ENCODE data around the gene PHKB.

DNA sequence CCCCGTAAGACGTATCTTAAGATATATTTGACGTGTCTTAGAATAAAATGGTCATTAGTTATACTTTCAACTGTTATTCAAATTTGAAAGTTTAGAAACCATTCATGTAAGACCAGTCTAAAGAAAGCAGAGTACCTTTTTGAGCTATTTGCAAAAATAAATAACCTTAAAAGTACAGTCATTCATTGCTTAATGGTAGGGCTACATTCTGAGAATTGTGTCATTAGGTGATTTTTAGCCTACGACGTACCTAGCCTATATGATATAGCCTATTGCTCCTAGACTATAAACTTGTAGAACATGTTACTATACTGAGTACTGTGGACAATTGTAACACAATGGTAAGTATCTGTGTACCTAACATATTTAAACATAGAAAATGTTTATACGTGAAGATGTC, 139.2 kb downstream of the PHKB start:
- TF ChIP-seq TAF1 (IDR thresholded peaks at IDR 0.05; ENCODE audit: low read depth) (no peak), MXI1 (conservative IDR thresholded peaks at IDR 0.05; ENCODE audit: poor library complexity, severe bottlenecking) (no peak), POLR2AphosphoS5 (IDR thresholded peaks at IDR 0.05) (no peak)
- TF ChIP-seq, protein P1, sequence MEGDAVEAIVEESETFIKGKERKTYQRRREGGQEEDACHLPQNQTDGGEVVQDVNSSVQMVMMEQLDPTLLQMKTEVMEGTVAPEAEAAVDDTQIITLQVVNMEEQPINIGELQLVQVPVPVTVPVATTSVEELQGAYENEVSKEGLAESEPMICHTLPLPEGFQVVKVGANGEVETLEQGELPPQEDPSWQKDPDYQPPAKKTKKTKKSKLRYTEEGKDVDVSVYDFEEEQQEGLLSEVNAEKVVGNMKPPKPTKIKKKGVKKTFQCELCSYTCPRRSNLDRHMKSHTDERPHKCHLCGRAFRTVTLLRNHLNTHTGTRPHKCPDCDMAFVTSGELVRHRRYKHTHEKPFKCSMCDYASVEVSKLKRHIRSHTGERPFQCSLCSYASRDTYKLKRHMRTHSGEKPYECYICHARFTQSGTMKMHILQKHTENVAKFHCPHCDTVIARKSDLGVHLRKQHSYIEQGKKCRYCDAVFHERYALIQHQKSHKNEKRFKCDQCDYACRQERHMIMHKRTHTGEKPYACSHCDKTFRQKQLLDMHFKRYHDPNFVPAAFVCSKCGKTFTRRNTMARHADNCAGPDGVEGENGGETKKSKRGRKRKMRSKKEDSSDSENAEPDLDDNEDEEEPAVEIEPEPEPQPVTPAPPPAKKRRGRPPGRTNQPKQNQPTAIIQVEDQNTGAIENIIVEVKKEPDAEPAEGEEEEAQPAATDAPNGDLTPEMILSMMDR (IDR thresholded peaks at IDR 0.05; ENCODE audit: poor library complexity, severe bottlenecking), result no peak
